Common myeloid progenitor, CD34-positive (primary cell): Measurements from ENCODE around the gene CST9L.
A peak's percentile ranks its signal among the peaks of the same experiment; 100 is the strongest.

Experiments used
- CTCF ChIA-PET: fragments of 350-600 bp; sonication (Branson Sonifier 250); formaldehyde crosslinking; loops from one replicate; lab custom pipeline; 2021; ENCODE audit warnings: antibody characterized with exemption; lab: Charles Lee
- POLR2A ChIA-PET: fragments of 350-600 bp; sonication (Branson Sonifier 250); formaldehyde crosslinking; loops from one replicate; lab custom pipeline; 2021; ENCODE audit warnings: antibody characterized with exemption; lab: Charles Lee
- DNase-seq, 3 donors: peaks; one replicate each; pipeline versions ENCODE4 v3.0.0 to v3.0.0-alpha.2; 2013
- H3K27ac ChIP-seq, 2 experiments: 1 replicate in 1 of 2; 2 replicates in 1 of 2; pipeline ENCODE4 v1.7.0; 2013; ENCODE audit warnings: inconsistent platforms in 2 of 2, low read length in 2 of 2, mild to moderate bottlenecking in 2 of 2, low read depth in 1 of 2, moderate library complexity in 1 of 2; ENCODE audit not compliant: severe bottlenecking in 2 of 2, insufficient read depth in 1 of 2, poor library complexity in 1 of 2
- H3K27me3 ChIP-seq, 5 experiments: replicated peaks in 2 of 5; 1 replicate in 3 of 5; 2 replicates in 2 of 5; pipeline versions ENCODE4 v1.6.1 to v1.7.0; 2013; ENCODE audit warnings: low read length in 4 of 5, mild to moderate bottlenecking in 2 of 5, moderate library complexity in 2 of 5, inconsistent platforms in 1 of 5; ENCODE audit not compliant: insufficient read depth in 5 of 5, control insufficient read depth in 4 of 5
- H3K36me3 ChIP-seq, 4 experiments: 1 replicate in 2 of 4; 2 replicates in 2 of 4; pipeline versions ENCODE4 v1.6.1 to v1.7.0; 2013; ENCODE audit warnings: low read length in 3 of 4, control low read depth in 1 of 4, mild to moderate bottlenecking in 1 of 4; ENCODE audit not compliant: control insufficient read depth in 4 of 4, insufficient read depth in 4 of 4
- H3K4me1 ChIP-seq, 4 experiments: 1 replicate in 3 of 4; 2 replicates in 1 of 4; pipeline versions ENCODE4 v1.6.1 to v1.7.1; 2013; ENCODE audit warnings: low read length in 3 of 4, mild to moderate bottlenecking in 3 of 4, control low read depth in 1 of 4, inconsistent platforms in 1 of 4, moderate library complexity in 1 of 4; ENCODE audit not compliant: control insufficient read depth in 4 of 4, insufficient read depth in 4 of 4; ENCODE audit errors: control extremely low read depth in 1 of 4
- H3K4me3 ChIP-seq, 7 experiments: 1 replicate in 4 of 7; 2 replicates in 3 of 7; pipeline versions ENCODE4 v1.5.1 to v1.7.0; 2013; ENCODE audit warnings: mild to moderate bottlenecking in 7 of 7, low read length in 6 of 7, moderate library complexity in 6 of 7, inconsistent platforms in 2 of 7, low read depth in 2 of 7, control low read depth in 1 of 7; ENCODE audit not compliant: insufficient read depth in 4 of 7, control insufficient read depth in 1 of 7; ENCODE audit errors: extremely low read depth in 1 of 7
- H3K9me3 ChIP-seq, 5 experiments: 1 replicate in 4 of 5; 2 replicates in 1 of 5; pipeline versions ENCODE4 v1.6.1 to v1.7.1; 2013; ENCODE audit warnings: low read length in 4 of 5, mild to moderate bottlenecking in 2 of 5, inconsistent platforms in 1 of 5, low read depth in 1 of 5, moderate library complexity in 1 of 5; ENCODE audit not compliant: control insufficient read depth in 4 of 5, insufficient read depth in 2 of 5; ENCODE audit errors: control extremely low read depth in 1 of 5
- WGBS: methylation state at CpG from one replicate; pipeline ENCODE4 v1.1.5; 2013; ENCODE audit not compliant: insufficient coverage; 5-methylcytosine and 5-hydroxymethylcytosine counted together

CST9L gene

DNA sequence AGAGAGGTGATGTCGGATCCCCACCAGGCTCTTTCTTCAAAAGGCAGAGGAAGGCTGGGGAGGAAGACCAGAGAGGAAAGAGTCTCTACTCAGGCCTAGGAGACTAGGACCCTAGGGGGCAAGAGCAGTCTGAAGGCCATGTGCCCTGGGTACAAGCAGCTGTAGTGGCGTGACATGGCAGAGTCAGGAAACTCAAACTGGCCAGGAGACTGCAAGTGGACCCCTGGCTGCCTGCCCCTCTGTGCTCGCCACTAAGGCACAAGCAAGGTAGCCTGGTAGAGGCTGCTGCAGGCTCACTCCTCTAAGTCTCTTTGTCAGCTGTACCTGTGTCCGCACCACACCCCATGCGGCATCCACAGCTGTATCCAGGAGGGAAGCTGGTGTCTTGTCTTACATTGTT is 19.9 kb downstream of the CST9L start:
- H3K4me1 ChIP-seq: no peaks in the 10 kb centered on the region
- no peak for DNase-seq
- no peak overlapping the region for H3K27ac ChIP-seq
- peaks cover 0 to 6% (median 0%) of the 10 kb centered on the region in 5 experiments for H3K27me3 ChIP-seq
- ChIA-PET CTCF (interaction anchor here (0.6 kb wide), 1 partner anchor 407 kb away, joined by 4 read pairs; no protein-coding TSS in a partner anchor), POLR2A (no interaction called here)
- H3K9me3 ChIP-seq: peaks cover 0 to 2% (median 0%) of the 10 kb centered on the region in 5 experiments
- H3K4me3 ChIP-seq: no peak overlapping the region
- no peaks in the 10 kb centered on the region for H3K36me3 ChIP-seq
- 64% methylated on average over 3 of the region's 5 CpGs for WGBS

DNA sequence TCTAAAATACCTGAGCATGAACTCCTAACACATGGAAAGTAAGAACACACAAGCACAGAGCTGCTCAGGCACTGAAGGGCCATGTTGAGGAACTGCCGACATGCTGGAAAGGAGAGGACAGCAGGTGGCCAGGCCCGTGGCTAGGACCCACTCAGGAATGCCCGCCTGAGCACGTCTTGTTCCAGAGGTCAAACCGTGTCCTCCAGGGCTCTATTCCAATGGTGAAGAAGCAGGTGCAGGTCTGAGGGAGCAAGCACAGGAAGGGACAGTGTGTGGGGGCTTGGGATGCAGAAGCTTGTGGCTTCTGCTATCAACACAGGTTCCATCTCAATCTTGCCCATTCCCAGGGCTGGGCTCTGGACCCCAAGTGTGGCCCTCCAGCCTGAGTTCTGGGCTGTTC is 20.7 kb downstream of the CST9L start:
- ChIA-PET POLR2A (no interaction called here), CTCF (no interaction called here)
- WGBS: 90% methylated on average over 5 of the region's 5 CpGs
- peaks cover 0 to 6% (median 0%) of the 10 kb centered on the region in 5 experiments for H3K27me3 ChIP-seq
- no peak overlapping the region for H3K4me3 ChIP-seq
- no peak for DNase-seq
- H3K36me3 ChIP-seq: no peaks in the 10 kb centered on the region
- no peak overlapping the region for H3K27ac ChIP-seq
- H3K4me1 ChIP-seq: no peaks in the 10 kb centered on the region
- H3K9me3 ChIP-seq: peaks cover 0 to 2% (median 0%) of the 10 kb centered on the region in 5 experiments

DNA sequence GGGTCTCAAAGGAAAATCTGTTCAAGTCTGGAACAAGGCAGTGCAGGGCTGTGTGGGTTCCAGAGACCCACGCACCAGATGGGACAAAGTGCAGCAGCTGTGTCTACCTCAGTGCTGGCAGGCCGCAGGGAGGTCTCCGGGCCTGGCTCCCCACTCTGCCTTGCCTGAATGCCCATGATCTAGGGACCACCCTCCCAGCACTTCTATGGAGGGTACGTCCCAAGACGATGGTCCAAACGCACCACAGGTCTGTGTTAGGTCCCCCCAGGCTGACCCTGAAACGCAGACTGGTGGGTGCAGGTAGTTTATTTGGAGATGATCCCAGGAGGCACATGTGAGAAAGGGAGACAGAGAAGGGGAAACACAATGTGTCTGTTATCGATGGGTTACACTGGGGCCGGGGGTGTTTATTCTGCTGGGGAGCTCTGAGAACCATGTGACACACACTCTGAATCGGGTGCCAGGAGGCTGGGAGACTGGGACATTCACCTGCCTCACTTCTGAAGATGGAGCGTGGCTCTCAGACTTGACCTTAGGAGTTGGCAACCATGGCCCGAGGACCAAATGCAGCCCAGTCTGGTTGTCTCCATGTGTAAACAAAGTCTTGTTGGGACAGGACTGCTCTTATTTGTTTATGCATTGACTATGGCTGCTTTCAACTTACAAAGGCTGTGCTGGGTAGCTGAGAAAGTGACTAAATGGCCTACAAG is 21.7 kb downstream of the CST9L start:
- H3K9me3 ChIP-seq: peaks cover 0 to 2% (median 0%) of the 10 kb centered on the region in 5 experiments
- H3K4me1 ChIP-seq: peaks cover 0 to 3% (median 2%) of the 10 kb centered on the region in 4 experiments
- ChIA-PET CTCF (no interaction called here), POLR2A (no interaction called here)
- WGBS: 98% methylated on average over 11 of the region's 12 CpGs
- peaks cover 0 to under 1% (median 0%) of the 10 kb centered on the region in 5 experiments for H3K27me3 ChIP-seq
- no peaks in the 10 kb centered on the region for H3K36me3 ChIP-seq
- H3K4me3 ChIP-seq: no peak overlapping the region
- H3K27ac ChIP-seq: no peak overlapping the region
- no peak for DNase-seq

DNA sequence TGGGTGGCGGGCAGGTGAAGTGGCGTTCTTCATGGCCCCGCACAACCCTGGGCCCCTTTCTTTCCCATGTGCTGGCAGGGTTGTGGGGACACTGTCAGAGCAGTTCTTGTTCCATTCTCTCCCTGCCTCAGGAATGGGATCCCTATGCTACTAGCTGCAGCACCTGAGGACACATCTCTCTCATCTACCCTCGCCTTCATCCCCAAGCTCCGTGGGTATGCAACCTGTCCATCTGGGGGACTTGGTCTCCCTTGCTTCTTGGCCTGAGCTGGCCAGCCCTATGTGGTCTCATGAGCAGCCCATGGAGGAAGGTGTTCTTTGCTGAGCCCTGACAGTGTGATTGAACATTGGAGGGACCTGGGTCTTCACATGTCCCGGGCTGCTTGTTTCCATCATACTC is 24.2 kb downstream of the CST9L start:
- ChIA-PET CTCF (no interaction called here), POLR2A (no interaction called here)

DNA sequence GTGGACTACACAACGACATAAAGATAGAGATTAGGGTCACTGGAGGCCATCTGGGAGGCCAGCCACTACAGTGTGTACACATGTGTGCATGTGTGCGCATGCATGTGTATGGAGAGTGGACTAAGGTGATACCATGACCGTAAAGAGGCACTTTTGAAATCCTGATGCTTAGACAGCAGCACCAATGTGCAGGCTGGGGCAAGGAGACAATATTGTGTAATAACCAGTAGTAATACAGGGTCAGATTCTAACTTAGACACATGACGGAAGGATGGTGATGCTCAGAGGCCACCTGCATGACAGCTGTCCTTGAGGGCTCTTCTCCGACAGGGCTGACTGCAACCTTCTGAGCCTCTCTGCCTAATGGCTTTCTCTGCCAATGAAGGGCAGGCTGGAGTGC is 25.5 kb downstream of the CST9L start:
- ChIA-PET CTCF (interaction anchor here (0.9 kb wide), 1 partner anchor 26 kb away, joined by 3 read pairs; the partner anchor contains the start of gene CST9L), POLR2A (no interaction called here)
- H3K4me3 ChIP-seq: no peak overlapping the region
- H3K9me3 ChIP-seq: peaks cover 0 to 2% (median 0%) of the 10 kb centered on the region in 5 experiments
- H3K4me1 ChIP-seq: peaks cover 0 to 5% (median 4%) of the 10 kb centered on the region in 4 experiments
- no peak for DNase-seq
- no peaks in the 10 kb centered on the region for H3K36me3 ChIP-seq
- 71% methylated on average over 4 of the region's 5 CpGs for WGBS
- no peak overlapping the region for H3K27ac ChIP-seq
- no peaks in the 10 kb centered on the region for H3K27me3 ChIP-seq

More for the DNA sequence above, 24.2 kb downstream of the CST9L start:
- no peak overlapping the region for H3K27ac ChIP-seq
- no peak for DNase-seq
- no peaks in the 10 kb centered on the region for H3K36me3 ChIP-seq
- H3K9me3 ChIP-seq: peaks cover 0 to 2% (median 0%) of the 10 kb centered on the region in 5 experiments
- peaks cover 0 to 5% (median 4%) of the 10 kb centered on the region in 4 experiments for H3K4me1 ChIP-seq
- H3K4me3 ChIP-seq: no peak overlapping the region
- WGBS: 100% methylated on average over 4 of the region's 6 CpGs
- H3K27me3 ChIP-seq: no peaks in the 10 kb centered on the region

DNA sequence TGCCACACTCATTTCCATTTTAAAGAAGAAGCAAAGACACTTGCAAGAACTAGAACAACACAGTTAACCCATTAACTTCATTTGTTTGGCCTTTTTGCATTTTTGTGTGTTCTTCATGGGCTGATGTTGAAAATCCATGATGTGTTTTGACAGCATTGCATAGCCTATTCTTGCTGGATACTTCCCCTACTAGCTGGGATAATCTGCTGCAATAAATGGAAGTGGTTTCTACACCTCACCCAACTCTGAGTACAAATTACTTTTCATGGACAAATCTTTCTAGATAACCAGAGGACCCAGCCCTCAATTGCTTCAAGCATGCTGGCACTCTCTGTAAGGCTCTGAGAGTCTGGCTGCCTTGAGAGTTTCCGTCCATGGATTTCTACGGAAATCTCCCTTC is 26.5 kb downstream of the CST9L start:
- no peaks in the 10 kb centered on the region for H3K27me3 ChIP-seq
- WGBS: 100% methylated on average over 2 of the region's 2 CpGs
- ChIA-PET CTCF (interaction anchor here (0.9 kb wide), 1 partner anchor 27 kb away, joined by 3 read pairs; the partner anchor contains the start of gene CST9L), POLR2A (no interaction called here)
- peaks cover 0 to 2% (median 0%) of the 10 kb centered on the region in 5 experiments for H3K9me3 ChIP-seq
- peaks cover 0 to 5% (median 4%) of the 10 kb centered on the region in 4 experiments for H3K4me1 ChIP-seq
- H3K4me3 ChIP-seq: no peak overlapping the region
- H3K27ac ChIP-seq: no peak overlapping the region
- DNase-seq: no peak
- no peaks in the 10 kb centered on the region for H3K36me3 ChIP-seq

DNA sequence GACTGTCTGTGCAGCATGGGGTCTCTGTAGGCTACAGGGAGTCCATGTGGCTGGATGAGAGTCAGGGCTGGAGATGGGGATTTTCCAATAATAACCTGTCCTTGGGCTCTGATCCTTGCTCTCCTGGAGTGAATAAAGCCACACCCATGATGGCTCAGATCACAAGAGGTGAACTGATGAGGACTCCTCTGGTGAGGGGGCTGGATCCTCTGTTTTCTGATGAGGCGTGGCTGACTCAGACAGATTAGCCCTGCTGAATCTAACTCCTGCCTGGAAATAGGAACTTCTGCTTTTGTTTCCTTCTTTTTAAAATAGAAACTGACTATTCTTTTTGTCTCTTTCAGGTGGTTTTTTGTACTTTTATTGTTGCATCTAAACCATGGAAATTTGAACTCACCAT is 27.0 kb downstream of the CST9L start:
- no peak overlapping the region for H3K27ac ChIP-seq
- ChIA-PET POLR2A (no interaction called here), CTCF (no interaction called here)
- peak in 2 of 3 donors; percentile 26 to 37 for DNase-seq
- WGBS: 0% methylated on average over 1 of the region's 1 CpG
- H3K4me3 ChIP-seq: no peak overlapping the region
- no peaks in the 10 kb centered on the region for H3K27me3 ChIP-seq
- no peaks in the 10 kb centered on the region for H3K36me3 ChIP-seq
- H3K4me1 ChIP-seq: peaks cover 0 to 5% (median 4%) of the 10 kb centered on the region in 4 experiments
- peaks cover 0 to 3% (median 0%) of the 10 kb centered on the region in 5 experiments for H3K9me3 ChIP-seq
